DMS 273 (cell line): ENCODE measurements around the gene ATP5MG.

ENCODE experiments used
- DNase-seq: peaks from one replicate; lab custom pipeline; 2025; ENCODE audit not compliant: unreplicated experiment; lab: John Stamatoyannopoulos, UW

Gene ATP5MG

DNA sequence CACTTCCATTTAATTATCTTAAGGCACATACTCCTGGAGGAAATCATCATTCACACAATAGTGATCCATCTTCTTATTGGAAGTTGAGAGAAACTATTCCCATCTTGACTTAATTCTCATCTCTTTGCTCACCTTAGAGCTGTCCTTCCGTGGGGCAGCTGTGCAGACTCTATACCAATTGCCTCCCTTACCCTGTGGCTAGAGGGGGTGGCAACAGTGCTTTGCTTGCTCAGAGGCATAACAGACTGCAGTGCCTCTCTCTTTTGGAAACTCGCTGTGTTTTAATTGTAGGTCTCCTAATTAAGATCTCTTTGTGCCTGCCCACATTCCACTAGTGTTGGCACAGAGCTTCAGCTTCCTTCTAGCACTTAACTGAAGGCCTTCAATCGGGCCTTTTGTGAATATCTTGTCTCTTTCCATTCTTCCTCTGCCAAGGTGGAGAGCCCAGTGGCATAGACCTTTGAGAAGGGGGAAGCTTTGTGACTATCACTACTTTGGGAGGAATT is 40.4 kb downstream of the ATP5MG start:
- DNase-seq: no peak

DNA sequence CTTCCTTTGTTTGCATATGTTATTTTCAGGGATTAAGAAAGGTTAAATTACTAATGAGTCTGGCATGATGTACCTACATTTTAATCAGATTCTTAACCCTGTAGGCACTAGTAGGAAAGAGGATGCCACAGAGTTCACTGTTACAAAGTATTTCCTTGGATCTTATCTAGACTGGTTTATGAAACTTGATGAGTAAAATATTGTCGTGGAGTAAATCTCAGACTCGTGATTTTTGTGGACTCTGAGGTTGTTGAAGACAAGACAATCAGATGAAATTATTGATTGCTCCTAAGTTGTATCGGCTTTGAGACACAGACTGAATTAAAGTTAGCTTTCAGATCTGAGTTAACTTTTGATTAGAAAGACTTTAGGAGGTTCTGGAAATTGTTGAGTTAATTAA is 40.9 kb downstream of the ATP5MG start:
- DNase-seq: no peak

DNA sequence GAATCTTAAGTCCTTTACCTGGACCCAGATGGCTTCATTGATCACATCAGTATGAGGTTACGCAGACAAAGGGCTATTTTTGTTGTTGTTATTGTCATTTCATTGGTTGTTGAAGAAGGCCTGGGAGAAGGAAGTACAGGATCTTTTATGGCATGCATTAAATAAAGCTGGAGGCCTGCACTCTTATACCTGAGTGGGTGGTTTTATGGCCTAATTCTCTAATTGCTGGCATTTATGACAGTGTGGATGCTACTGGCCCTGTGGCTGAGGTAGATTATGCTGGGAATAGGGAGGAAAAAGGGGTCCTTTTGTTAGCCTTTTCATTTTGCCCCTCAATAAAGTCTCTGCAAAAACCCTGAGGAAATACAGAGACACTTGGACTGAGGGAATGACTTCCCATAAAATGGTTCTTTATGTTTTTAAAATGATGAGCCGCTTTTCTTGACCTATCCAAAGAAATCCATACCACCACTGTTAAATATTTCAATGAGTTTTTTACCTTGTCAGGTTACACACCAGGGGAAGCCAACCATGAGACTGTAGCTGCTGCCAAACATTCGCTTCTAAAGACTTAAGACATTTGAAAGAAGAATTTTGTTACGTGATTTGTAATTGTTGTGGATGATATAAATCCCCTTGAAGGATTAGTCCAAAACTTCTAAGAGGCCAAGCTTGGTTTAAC is 41.6 kb downstream of the ATP5MG start:
- DNase-seq: no peak

DNA sequence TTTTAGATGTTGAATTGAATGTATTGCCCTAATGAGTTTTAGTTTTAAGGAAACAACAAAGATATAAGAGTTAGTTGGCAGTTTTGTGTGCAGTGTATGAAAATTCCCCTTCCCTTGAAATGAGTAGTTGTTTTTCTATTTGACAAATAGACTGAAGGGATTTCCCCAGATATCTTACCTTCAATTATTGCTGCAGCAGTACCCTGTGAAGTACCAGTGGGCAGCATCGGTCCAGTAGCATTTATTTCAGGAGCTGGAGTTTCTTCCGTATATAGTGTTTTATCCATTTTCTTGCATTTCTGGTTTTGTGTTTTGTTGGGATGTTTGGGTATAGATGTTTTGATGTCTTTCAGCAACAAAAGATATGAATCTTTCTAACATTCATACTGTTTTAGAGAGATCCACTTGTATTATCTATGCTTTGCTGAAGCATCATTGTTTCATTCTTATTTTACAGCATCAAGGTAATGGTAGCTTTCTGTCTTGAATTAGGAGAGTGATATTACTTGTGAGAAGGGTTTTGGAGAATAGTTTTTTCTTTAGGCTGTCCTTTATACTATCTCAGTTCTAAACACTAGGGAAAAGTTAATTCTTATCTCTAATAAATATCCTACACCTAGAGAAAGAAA is 42.3 kb downstream of the ATP5MG start:
- DNase-seq: no peak

DNA sequence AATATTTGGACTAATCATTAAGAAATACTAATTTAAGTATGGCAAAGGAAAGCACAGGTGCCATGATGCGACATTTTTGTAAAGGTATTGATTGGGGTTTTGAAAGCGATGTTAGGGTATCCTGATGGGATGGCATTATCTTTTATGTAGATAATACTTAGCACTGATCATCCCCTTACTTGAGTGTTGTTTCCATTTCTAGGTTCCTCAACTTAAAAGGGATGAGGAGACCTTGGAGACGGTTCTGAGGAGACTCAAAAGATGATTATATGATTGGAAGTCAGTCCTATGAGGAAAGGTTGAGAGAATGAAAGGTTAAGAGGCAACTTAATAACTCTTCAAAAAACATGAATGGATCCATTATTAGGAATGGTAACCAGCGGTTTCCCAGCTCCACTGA is 46.0 kb downstream of the ATP5MG start:
- no peak for DNase-seq

DNA sequence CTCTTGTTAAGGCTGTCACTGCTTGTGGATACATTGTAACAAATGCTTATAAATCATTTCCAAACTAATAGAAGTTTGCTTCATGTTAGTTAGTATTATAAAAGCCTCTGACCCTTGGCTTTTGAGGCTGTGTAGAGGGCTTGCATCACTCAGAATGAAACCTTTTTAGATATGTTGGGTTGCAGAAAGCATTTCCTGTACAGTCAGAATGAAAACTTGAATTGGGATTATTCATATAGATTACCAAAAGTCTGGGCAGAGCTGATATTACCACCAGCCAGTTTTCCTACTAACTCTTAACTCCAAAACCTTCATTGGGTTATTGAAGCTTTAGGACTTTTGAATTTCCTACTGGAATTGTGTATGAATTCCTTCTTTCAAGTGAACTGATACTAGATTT is 46.9 kb downstream of the ATP5MG start:
- no peak for DNase-seq

DNA sequence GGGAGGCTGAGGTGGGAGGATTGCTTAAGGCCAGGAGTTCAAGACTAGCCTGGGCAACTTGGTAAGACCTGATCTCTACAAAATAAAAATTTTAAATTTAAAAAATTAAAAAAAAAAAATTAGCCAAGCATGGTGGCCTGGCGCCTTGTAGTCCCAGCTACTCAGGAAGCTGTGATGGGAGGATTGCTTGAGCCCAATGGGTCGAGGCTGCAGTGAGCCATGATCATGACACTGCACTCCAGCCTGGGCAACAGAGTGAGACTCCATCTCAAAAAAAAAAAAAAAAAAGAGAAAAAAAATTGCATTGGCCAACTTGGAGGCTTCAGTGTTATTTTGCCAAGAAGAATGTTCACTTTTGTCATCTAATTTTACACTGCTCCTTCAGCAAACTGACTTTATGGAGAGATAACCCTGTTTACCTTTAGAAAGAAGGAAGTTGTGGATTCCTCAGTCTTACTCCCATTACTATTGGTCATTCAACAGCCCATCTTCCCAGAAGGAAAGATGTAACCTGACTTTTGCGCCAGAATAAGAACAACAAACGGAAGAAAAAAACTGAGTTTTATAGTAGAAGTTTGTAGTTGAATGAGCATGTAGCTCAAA is 48.0 kb downstream of the ATP5MG start:
- no peak for DNase-seq

DNA sequence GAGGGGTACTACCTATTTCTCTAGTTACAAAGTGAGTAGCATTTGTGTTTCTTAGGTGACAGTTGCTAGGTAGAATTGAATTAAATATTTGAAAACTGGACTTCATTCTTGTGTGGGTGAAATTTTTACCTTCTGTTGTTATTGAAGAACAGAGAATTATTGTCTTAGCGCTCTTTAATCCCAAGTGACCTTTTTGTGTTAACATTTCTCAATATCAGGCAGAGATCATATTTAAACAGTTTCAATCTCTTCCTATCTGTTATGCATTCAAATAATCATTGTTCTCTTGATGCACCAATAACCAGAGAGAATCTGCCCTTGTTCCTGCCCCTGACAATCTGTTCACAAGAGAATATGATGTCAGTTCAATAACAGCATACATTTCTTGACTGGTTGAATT is 49.0 kb downstream of the ATP5MG start:
- no peak for DNase-seq
